ENCODE data around the gene SMS.

SMS gene

DNA sequence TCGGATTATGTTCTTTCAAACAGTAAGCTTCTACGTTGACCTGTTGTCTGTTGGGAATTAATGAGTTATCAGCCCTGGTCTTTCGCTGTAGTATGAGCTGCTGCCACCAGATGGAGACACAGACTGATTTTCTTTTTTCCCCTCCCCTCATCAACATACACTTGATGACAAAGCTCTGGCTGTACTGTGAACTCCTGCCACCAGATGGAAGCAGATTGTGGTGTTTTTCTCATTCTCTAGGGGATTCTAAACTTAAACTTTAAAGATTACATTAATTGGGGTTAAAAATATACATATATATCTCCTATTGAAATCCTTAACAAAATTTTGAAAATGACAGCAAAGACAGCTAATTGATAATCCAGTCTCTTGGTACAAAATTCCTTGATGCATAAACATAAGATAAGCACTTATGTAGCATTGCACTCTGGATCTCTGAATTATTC is 44.8 kb downstream of the SMS start:
- DNase-seq: peak; percentile 64 to 79 (median 71)

DNA sequence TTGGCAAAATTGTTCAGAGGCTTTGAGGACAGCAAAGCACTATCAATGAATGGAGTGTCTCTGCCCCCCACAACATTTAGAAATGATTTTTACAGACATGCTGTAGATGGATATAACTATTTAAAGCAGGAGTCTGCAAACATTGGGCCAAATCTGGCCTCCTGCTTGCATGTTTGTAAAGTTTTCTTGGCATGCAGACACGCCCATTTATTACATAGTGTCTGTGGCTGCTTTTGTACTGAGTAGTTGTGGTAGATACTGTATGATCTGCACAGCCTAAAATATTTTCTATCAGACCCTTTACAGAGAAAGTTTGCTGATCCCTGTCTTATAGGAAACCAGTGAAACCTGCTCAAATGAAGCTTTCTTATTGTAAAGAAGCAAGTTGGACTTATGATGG is 46.1 kb downstream of the SMS start:
- DNase-seq: no peak

GRCh38 chrX:21989384-21989783 is 48.9 kb downstream of the SMS start:
- peak in 3 of 4 experiments; percentile 33 to 57 (median 40) for DNase-seq

- peak; percentile 8 to 60 (median 37) for DNase-seq
Observed at GRCh38 chrX:21990832-21991231, 50.3 kb downstream of the SMS start.

DNA sequence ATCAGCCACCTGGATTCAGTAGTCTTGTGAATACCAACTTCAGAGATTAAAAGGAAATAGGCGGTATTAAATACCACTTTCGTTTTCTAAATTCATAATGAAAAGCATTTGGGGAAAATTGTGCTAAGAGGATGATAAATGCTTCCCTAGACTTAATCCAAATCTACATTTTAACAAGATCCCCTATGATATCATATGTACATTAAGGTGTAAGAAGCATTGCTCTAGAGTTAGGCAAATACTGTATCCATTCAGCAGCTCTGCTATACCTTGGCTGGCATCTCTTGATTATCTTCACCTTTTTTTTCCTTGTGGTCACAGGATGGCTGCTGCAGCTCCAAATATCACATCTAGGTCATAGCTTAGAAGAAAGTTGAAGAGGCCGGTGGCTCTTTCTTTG is 51.0 kb downstream of the SMS start:
- DNase-seq: no peak

- peak; percentile 76 to 88 (median 81) for DNase-seq
Observed at GRCh38 chrX:21993265-21993664, 52.8 kb downstream of the SMS start.

- peak; percentile 46 to 86 (median 73) for DNase-seq
Observed at GRCh38 chrX:21996872-21997455, 56.5 kb downstream of the SMS start.

- no peak for DNase-seq
Observed at GRCh38 chrX:21998037-21998436, 57.5 kb downstream of the SMS start.

GRCh38 chrX:22004866-22005265 is 64.4 kb downstream of the SMS start:
- DNase-seq: no peak

GRCh38 chrX:22012051-22012450 is 71.5 kb downstream of the SMS start:
- DNase-seq: no peak

DNA sequence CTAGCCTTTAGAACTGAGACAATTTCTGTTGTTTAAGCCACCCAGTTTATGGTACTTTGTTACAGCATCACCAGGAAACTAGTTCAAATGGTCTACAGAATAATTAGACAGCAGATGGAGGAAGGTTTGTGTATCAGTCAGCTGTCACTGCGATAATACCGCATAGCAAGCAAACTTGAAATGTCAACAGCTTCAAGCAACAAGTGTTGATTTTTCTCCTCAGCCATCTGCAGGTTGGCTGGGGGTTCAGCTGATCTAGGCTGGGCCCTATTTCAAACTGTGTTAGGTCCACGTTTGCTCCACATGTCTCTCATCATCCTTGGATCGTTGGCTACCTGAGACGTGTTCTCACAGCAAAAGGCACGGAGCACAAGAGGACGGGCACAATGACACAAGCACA is 72.4 kb downstream of the SMS start:
- DNase-seq: no peak

GRCh38 chrX:22015139-22015750 is 74.7 kb downstream of the SMS start:
- no peak for DNase-seq

- no peak for DNase-seq
Observed at GRCh38 chrX:22021751-22022324, 81.3 kb downstream of the SMS start.

DNA sequence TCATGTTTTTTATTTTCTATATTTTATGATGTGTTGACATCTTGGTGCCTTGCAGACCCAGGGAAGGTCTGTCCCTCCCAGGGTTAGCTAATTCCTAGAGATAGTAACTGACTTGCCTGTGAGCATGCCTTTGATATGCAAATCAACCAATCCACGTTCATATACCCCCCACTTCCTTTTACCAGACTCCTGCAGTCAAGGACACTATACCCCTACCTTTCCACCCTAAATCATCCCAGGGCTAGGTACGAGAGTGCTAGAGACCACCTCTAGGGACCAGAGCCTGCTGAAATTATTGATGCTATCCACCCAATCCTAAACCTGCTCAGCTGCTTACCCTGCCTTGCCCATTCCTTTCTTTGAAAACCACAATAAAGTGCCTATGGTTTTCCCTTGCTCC is 84.1 kb downstream of the SMS start:
- DNase-seq: no peak

- DNase-seq: no peak
Observed at GRCh38 chrX:22025751-22026150, 85.2 kb downstream of the SMS start.

DNA sequence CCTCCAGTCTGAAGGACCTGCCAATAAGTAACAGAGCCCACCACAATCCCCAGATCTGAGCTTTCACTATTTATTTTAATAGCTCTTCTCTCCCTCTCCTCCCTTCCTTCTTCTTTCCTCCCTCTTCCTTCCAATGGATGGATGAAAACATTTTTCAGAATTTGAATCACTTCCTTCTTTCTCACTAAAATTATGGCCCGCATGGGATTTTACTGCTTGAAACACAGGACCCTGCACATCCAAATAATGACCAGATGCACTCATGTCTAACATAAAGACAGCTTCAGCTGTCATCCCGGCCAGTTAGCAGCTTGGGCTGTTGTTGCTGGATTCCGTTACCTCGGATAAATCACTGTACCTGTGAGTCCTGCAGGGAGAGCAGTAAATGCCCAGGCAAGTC is 86.2 kb downstream of the SMS start:
- DNase-seq: no peak

GRCh38 chrX:22032084-22032483 is 91.6 kb downstream of the SMS start, which contains the start of gene PHEX:
TSS of gene PHEX (plus strand) at chrX:22032325. CDS start at chrX:22033006, 681 bp downstream.
- DNase-seq: peak in 2 of 4 experiments; percentile 4 to 11

DNA sequence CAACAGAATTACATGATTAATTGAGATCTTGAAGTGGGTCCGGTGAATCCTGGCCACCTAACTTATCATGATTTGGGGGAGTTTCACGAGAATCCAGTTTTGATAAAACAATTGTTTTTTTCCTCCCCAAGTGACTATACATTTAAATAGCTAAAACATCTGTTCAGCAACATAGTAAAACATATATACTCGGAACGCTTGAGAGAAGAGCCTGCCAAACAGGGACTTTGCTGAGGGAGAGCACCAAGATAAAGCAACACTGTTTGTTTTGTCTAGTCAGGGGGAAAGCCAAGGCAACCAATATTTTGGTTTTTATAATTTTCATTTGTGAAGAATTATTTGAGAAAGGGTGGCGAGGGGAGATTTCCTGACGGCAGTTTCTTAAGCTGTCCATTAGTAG is 92.0 kb downstream of the SMS start:
- no peak for DNase-seq

DNA sequence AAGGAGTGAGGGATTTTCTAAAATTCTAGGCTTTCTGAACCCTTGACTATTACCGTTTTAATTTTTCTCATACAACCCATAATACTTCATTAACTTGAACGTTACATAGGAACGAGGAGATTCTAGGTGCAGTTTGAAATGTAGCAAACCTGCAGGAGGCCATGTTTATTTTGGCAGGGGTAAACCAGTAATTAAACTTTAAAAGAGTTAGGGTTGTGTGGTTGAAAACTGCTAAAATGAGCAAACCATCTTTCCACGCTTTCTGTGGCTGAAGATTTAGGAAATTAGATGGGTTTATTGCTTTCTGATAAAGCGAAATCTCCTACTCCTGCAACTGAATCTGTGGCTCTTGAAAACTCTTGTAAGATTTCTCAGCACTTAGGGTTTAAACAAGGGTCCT is 93.3 kb downstream of the SMS start:
- no peak for DNase-seq

DNA sequence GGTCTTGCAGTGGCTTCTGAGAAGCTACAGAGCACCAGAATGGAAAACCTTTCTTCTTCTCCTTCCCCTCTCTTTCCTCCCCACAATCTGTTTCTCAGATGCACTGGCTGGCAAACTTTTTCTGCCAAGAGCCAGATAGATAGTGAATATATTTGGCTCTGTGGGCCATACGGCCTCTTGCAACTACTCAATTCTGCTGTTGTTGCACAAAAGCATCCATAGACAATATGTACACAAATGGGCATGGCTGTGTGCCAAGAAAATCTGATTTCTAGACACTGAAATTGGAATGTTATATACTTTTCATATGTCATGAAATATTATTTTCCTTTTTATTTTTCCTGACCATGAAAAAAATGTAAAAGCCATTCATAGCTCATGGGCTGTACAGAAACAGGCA is 94.7 kb downstream of the SMS start:
- DNase-seq: no peak

DNA sequence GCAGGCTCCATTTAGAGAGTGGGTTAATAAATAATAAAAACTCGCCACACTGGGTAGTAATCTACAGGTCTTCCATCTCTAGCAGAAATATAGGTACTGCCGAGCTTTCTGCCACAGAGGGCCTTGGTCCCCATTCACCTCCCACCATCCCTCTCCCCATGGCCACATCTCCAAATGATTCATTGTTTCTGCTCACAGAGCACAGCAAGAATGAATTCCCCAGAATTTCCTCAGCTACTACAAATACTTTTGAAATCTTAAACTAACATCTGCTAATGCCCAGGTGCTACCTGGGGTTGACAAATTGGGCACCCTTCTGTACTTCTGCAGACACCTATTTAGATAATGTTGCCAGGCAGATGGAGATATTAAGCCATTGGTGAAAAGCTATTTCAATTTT is 96.7 kb downstream of the SMS start:
- no peak for DNase-seq

GRCh38 chrX:22037911-22038537 is 97.5 kb downstream of the SMS start:
- no peak for DNase-seq

DNA sequence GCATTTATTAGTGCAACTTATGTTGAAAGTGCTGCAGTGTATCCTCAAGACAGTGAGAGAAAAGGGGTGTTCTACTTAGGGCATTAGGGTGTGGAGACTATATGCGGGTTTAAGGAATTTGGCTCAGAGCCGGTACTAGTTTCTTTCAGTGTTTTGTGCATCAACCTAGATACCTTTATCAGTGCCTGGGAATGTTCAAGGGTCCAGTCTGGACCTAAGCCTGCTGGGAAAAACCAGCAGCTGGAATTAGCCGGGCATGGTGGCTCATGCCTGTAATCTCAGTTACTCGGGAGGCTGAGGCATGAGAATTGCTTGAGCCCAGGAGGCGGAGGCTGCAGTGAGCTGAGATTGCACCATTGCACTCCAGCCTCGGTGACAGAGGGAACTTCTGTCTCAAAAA is 99.0 kb downstream of the SMS start:
- no peak for DNase-seq

- DNase-seq: no peak
Observed at GRCh38 chrX:22040184-22040583, 99.7 kb downstream of the SMS start.

Measured in suppressor macrophage (primary cell).